ENCODE data around the gene SMYD3.

The SMYD3 gene

DNA sequence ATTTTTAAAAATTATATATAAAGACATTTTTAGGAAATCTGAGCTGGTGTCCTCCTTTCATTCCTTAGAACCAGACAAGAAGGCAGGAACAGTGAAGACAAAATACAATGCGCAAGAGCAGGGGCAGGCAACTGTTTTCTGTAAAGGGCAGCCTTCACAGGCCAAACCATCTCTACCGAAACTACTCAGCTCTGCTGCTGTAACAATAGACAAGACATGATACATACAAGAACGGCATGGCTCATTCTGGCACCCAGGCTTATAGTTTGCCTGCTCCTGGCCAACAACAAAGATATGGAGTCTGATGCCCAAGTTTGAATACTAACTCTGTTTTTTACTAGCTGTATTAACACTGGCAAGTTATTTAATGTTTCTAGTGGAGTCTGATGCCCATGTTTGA, 232.0 kb downstream of the SMYD3 start:
- DNase-seq (ENCODE audit: low read depth in 2 of 2) = no peak

- DNase-seq (ENCODE audit: low read depth in 2 of 2) = no peak
These were observed 232.9 kb downstream of the SMYD3 start for GRCh38 chr1:246274186-246274585.

DNA sequence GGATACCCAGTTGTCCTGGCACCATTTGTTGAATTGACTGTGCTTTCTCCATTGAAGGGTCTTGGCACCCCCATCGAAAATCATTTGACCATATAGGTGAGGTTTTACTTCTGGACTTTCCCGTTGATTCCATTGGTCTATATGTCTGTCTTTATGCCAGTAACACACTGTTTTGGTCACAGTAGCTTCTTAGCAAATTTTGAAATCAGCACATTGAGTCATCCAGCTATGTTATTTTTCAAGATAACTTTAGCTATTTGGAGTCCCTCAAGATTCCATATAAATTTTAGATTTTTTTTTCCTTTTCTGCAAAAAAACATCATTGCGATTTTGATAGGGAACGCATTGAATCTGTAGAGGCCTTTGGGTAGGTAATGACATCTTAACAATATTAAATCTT, 235.6 kb downstream of the SMYD3 start:
- DNase-seq (ENCODE audit: low read depth in 2 of 2) = no peak

- DNase-seq (ENCODE audit: low read depth in 2 of 2) = no peak
These were observed 236.8 kb downstream of the SMYD3 start for GRCh38 chr1:246270236-246270635.

GRCh38 chr1:246269466-246269865, 237.6 kb downstream of the SMYD3 start:
- no peak for DNase-seq (ENCODE audit: low read depth in 2 of 2)

DNA sequence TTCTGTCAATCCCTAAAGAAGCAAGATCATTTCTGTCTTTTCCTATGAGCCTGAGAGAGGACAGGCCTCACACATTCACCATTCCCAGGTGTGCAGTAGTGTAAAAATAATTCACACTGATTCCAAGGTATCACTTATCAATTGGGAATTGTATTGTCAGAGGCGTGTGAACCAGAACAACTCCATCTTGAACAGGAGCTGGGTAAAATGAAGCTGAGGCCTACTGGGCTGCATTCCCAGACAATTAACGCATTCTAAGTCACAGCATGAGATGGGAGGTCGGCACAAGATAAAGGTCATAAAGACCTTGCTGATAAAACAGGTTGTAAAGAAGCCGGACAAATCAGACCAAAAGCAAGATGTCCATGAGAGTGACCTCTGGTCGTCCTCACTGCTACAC, 239.2 kb downstream of the SMYD3 start:
- DNase-seq (ENCODE audit: low read depth in 2 of 2) = no peak

DNA sequence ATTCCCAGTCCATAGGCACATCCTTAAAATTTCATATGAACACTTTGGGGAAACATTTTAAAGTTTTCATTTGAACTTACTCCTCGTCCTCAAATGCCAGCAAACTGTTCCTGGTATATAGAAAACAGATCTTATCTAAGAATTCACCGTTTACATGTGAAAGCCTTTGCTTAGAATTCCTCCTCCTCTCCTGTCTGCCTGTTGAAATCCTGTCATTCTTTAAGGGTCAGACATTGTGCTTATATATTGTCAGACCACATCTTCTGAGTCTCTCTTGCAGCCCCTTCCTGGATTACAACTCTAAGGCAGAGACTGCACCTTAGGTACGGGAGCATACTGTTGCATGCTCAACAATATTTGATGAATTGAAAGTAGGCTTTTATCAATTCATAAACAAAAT, 239.7 kb downstream of the SMYD3 start:
- DNase-seq (ENCODE audit: low read depth in 2 of 2) = no peak

DNA sequence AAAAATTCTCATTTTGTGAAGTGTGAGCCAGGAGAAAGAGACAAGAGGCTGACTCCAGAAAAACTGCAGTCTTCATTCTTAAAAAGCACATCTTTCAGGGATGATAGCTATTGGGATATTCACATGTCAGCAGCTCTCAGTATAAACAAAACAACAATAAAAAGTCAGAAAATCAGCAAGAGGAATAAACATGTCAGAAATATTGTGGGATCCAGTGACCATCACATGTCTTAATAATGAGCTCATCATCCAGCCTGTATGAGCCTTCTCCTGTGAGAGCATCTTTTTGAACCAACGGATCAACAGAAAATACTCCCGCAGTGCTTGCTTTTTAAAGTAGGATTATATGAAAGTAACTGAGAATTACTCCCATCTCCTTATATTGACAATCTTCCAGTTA, 241.6 kb downstream of the SMYD3 start:
- no peak for DNase-seq (ENCODE audit: low read depth in 2 of 2)

DNA sequence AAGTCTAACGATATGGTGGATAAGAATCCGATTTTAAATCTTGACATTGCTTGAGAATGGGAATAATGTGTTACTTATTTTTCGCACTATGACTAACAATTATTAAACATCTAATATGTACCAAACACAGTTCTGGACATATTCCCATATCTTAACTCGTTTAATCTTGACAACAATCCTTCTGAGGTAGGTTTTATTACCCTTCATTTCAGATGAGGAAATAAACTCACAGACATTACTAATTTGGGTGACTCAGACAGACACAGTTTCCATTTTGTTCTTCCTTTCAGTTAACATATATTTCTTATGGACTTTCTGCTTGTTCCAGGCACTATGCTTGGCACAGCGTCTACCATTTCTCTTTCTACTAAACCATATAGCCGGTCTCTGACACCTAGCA, 244.8 kb downstream of the SMYD3 start:
- DNase-seq (ENCODE audit: low read depth in 2 of 2) = no peak

DNA sequence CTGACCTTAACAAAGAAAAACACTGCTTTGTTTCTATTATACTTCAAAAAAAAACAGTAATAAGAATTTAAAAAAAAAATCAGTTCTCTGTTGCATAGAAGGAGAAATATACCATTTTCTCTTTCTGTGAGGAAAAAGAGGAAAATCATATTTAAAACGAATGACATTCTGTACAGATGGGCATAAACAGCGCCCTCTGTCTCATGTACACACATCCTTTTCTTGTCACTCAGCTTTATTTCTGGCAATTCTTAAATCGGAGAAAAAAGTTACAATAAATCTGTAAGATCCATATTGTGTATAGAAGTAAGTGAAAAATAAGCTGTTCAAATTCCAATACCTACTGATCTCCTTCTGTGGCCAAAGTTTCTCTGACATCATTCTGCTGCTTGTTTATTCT, 245.4 kb downstream of the SMYD3 start:
- no peak for DNase-seq (ENCODE audit: low read depth in 2 of 2)

GRCh38 chr1:246258250-246258649, 248.8 kb downstream of the SMYD3 start:
- no peak for DNase-seq (ENCODE audit: low read depth in 2 of 2)

- no peak for DNase-seq (ENCODE audit: low read depth in 2 of 2)
These were observed 251.3 kb downstream of the SMYD3 start for GRCh38 chr1:246255773-246256172.

GRCh38 chr1:246254854-246255253, 252.2 kb downstream of the SMYD3 start:
- DNase-seq (ENCODE audit: low read depth in 2 of 2) = no peak

GRCh38 chr1:246246430-246246829, 260.6 kb downstream of the SMYD3 start:
- no peak for DNase-seq (ENCODE audit: low read depth in 2 of 2)

DNA sequence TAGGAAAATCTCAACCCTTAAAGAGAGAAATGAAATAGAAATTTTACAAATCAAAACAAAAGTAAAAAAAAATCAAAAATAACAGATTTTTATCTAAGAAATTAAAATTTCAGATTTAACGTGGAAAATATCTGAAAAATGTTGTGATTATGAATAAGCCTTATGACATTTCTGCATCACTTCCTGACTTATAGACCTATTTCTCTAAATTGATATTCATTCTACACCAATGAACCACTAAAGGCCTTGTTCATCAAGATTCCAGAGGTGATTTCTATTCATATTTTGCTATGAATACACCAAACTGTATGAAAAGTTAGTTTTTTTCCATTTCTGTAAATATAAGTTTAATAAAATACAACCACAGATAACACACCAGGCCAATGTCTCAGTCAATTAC, 261.5 kb downstream of the SMYD3 start:
- no peak for DNase-seq (ENCODE audit: low read depth in 2 of 2)

DNA sequence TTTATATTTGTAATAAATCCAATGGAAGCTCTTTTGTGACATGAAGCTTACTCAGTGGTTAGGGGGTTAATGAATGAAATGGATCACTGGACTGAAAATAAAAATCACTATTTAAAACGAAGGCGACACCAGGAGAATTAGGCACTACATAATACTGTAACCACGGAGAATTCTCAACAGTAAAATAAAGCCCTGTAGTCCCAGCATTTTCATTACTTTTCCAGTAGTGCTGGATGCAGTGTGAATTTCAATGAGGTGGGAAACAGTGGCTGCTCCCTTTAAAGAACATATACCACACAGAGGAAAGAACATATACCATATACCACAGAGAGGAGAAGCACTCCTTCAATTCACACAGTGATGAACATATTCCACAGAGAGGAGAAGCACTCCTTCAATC, 275.0 kb downstream of the SMYD3 start:
- no peak for DNase-seq (ENCODE audit: low read depth in 2 of 2)

DNA sequence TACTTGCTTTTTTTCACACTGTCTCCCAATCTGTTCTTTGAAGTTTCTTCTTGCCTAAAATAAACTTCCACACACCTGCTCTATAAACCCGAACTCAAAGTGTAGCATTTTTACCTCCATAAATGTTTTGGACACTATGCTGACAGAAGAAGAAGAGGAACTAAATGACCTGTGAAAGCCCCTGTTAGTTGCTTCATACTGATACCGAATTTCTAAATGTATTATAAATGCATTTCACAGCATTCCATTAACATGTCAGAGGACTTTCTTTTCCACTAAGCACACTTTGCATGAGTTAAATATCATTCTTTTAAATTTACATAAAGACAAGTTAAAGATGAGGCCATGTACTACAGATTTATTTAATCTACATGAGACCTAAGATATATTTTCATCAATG, 281.0 kb downstream of the SMYD3 start:
- DNase-seq (ENCODE audit: low read depth in 2 of 2) = no peak

DNA sequence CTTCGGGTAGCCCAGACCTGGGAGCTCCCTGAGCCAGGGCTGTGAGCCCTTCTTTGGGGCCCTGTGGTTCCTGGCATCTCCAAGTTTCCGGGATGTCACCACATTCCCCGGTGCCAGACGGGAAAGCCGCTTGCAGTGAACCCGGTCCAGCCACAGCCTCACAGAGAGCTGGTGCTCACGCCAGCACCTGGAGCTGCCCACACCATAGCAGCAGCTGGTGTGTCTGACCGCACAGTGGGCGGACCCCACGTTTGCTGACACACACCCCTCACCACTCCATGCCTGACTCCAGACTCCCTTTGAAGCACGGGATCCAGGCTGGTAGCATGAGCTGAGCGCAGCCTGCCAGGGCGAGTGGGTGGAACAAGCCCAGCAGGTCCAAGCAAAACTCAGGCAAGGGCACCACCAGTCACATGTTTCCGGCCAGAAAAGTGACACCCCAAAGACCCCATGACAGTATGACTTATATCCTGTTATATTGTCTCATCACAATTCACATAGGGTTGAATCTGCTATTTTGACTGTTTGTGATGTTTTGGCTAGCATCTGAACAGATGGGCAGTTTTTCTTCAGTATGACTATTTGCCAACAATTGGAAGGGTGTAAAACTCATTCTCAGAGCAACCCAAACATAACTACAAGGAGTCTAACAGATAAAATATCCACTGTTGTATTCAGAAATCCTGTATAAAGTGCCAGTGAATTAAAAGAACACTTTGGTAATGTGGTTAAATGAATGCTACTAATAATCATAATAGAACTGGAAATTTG, 285.4 kb downstream of the SMYD3 start:
- no peak for DNase-seq (ENCODE audit: low read depth in 2 of 2)

DNA sequence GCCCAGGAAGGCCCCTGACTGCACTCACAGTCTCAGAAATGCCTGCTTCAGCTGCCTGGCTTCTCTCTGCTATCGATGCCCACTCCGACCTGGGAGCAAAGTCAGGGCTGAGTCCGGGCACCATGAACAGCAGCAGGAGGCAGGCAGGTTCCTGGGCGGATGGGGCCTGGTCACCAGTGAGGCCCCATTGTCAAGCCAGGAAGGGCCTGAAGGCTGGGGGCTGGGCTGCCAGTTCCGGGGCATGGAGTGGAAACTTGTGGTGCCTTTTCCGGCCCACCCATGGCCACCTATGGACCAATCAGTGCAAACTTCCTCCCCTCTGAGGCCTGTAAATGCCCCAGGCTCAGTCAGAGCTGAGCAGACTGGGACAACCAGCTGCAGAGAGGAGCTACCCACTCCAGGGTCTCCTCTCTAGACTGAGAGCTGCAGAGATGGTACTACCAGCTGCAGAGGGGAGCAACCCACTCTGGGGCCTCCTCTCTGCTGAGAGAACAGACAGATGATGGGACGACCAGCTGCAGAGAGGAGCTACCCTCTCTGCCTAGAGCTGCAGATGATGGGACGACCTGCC, 286.5 kb downstream of the SMYD3 start:
- no peak for DNase-seq (ENCODE audit: low read depth in 2 of 2)

DNA sequence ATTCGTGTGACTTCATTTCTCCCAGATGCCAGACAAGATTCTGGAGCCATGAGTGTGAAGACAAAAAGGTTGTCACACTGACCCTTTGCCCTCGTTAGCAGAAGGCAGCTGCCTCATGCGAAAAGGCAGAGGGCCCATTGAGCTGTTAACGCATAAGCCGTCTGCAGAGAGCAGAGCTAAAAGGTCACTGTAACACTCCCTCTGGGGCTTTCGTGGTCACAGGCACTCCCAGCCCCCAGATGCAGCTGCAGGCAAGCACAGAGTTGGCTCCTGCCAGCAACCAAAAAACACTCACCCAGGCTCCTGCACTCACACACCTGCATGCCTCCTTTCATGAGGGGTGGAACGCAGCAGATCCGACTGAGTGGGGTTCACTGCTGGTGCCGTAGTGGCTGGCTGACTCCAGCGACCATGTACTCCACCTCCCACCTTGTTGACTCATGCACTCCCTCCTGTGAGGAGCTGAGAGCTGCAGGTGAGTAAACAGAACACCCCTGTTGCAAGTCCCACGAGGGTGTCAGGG, 287.5 kb downstream of the SMYD3 start:
- DNase-seq (ENCODE audit: low read depth in 2 of 2) = no peak

GRCh38 chr1:246218686-246219085, 288.4 kb downstream of the SMYD3 start:
- DNase-seq (ENCODE audit: low read depth in 2 of 2) = no peak

GRCh38 chr1:246216906-246217305, 290.2 kb downstream of the SMYD3 start:
- DNase-seq (ENCODE audit: low read depth in 2 of 2) = no peak

DNA sequence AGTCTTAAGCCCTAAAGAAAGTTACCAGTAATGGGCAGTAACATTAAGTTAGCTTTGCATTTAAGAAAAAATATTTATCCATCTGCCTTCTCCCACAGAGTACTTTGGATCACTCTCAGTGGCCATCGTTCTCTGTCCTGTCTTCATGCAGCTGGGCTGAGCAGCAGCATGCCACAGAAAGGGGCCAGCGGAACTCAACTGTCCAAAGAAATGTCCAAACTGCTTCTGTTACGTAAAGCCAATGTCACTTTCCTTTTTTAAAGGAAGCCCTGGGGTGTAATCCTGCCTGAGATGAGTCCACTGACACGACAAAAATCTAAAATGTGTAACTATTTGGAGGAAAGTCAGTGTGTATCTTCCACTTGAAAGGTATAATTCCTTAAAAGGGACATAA, 291.6 kb downstream of the SMYD3 start:
- no peak for DNase-seq (ENCODE audit: low read depth in 2 of 2)
